GM12892 (cell line): ENCODE results near the gene CHRM5.

Source experiments
- DNase-seq: peaks from one replicate; pipeline ENCODE4 v3.0.0; 2011; ENCODE audit not compliant: insufficient read length
- FAIRE-seq: peaks from 2 replicates; lab custom pipeline; 2011; peaks lifted over from hg19 to GRCh38; lab: Jason Lieb, UNC
- POLR2A ChIP-seq: IDR thresholded peaks from 2 replicates; pipeline ENCODE4 v1.6.1; 2011; ENCODE audit warnings: low read depth, low read length, control low read depth
- POLR2AphosphoS5 ChIP-seq: IDR thresholded peaks from 2 replicates; pipeline ENCODE4 v1.6.1; 2011; ENCODE audit warnings: low read depth, low read length, control low read depth
- TAF1 ChIP-seq: IDR thresholded peaks from 2 replicates; pipeline ENCODE4 v1.6.1; 2011; ENCODE audit warnings: low read depth, mild to moderate bottlenecking, control low read depth, low read length, borderline replicate concordance

Gene CHRM5

DNA sequence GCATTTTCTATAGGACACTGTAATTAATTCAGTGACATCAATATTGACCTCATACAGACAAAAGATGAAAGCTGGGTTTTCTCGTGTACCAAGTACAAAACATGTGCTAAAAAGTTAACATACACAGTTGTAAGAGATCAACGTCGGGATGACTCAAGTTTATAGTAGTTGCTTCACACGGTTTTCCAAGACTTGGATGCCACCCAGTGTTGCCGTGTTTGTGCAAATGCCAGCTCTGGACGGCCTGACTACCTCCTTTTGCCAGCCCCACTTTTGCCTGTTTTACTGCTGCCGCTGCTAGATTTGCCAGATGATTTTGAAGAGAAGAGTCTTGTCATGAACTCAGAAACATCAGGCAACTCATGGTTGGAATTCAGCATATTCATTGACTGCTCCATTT lies 115.8 kb downstream of the CHRM5 start:
- TF ChIP-seq POLR2AphosphoS5 (no peak), POLR2A (no peak), TAF1 (no peak)
- DNase-seq (no peak), FAIRE-seq (no peak)

GRCh38 chr15:34085746-34086145 lies 117.4 kb downstream of the CHRM5 start:
- FAIRE-seq: no peak
- DNase-seq: no peak
- no peak for TF ChIP-seq TAF1
- TF ChIP-seq POLR2AphosphoS5: no peak
- no peak for TF ChIP-seq POLR2A

- FAIRE-seq (no peak), DNase-seq (no peak)
- TF ChIP-seq TAF1 (no peak), POLR2A (no peak), POLR2AphosphoS5 (no peak)
Observed at GRCh38 chr15:34099914-34100313, 131.6 kb downstream of the CHRM5 start.

DNA sequence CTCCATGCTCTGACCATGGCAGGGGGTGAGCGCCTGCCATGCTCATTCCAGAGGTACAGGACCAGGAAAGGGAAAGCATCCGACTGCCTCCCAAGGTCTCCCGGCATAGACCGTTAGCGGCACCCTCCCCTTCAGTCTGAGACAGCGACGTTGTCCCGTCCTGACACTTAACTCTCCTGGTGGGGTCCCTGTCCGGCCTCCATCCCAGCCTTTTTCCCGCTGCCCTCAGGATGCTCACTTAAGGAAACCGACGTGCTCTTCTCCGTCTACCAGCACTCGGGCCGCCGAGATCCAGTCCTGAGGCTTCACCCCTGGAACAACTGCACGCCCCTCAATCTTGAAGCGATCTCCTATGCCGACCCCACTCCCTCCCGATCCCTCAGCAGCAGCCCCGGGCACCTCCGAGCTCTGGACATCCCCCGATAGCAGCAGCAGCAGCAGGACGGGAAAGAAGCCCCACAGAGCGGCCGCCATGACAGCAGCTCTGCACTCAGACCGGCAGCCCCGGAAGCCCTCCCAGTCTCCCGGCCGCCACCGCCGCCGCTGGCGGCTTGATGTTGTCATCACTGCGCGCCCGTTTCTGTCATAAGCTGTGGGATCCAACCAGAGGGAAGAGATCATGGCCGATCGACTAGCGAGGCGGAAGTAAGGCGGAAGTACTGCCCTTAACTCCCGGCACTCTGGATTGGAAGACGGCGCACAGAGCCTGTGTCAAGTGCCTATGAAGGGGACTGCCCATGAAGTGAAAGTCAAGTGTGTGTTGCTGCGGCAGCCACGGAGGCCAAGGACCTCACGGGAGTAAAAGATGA lies 133.3 kb downstream of the CHRM5 start, which contains the start of the genes EMC7 and PGBD4:
EMC7 (minus strand) TSS at position 497 of the 809 bp plus-strand sequence; CDS start at position 474, 23 bp downstream.
PGBD4 (plus strand) TSS at position 718 of the 809 bp plus-strand sequence. CDS start 449 bp downstream, outside the sequence.
- TF ChIP-seq TAF1 (peak; percentile 80), POLR2A (peak; percentile 94), POLR2AphosphoS5 (peak; percentile 91)
- DNase-seq (peak; percentile 78), FAIRE-seq (peak; percentile 99)

DNA sequence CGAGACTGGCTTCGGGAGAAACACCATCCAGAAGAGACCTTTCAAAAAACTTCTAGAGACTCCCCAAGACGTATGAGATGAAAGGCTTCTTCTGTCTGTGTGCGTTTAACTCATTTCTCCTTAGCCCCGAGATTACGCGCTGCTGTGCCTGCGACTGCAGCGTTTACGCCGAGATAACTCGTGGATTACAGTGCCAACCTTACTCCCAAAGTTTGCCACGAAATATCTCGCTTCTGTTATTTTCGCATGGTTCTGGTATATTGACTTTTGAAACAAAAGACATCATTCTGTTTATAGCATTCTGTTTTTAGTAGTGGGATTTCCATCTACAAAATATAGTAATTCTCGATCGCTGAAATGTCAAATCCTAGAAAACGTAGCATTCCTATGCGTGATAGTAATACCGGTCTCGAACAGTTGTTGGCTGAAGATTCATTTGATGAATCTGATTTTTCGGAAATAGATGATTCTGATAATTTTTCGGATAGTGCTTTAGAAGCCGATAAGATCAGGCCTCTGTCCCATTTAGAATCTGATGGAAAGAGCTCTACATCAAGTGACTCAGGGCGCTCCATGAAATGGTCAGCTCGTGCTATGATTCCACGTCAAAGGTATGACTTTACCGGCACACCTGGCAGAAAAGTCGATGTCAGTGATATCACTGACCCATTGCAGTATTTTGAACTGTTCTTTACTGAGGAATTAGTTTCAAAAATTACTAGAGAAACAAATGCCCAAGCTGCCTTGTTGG lies 134.1 kb downstream of the CHRM5 start:
- DNase-seq (no peak), FAIRE-seq (no peak)
- no peak for TF ChIP-seq TAF1
- TF ChIP-seq POLR2AphosphoS5: no peak

DNA sequence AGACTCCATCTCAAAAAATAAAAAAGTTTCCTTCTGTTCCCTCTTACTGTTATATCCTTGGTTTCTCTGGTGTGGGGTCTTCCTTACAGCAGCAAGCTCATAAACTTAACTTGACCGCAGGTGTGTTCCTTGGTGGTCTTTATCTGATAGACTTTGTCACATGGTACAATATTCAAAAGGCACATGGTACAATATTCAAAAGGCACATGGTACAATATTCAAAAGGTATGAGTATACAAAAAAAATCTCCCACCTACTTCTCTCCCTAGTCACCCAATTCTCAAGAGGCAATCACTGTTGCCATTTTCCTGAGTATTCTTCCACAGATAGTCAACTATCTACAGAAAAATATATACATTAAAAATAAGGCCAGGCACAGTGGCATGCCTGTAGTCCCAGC lies 138.1 kb downstream of the CHRM5 start:
- FAIRE-seq: no peak
- TF ChIP-seq TAF1: no peak
- no peak for TF ChIP-seq POLR2A
- no peak for TF ChIP-seq POLR2AphosphoS5
- DNase-seq: no peak

DNA sequence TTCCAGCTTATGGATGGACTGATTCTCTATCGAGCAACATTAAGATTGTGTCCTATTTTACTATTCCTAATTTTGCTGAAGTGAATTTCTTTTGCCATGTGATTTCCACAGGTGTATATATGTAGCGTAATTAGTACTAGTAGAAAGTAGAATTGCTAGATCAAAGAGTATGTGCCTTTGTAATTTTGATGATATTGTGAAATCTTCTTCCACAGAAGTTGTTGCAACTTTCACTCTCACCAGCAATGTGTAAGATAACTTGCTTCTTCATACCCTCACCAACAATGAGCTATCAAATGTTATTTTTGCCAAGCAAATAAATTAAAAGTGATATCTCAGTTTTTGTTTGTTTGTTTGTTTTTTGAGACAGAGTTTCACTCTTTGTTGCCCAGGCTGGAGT lies 139.0 kb downstream of the CHRM5 start:
- no peak for TF ChIP-seq POLR2AphosphoS5
- TF ChIP-seq POLR2A: no peak
- TF ChIP-seq TAF1: no peak
- FAIRE-seq (no peak), DNase-seq (no peak)

DNA sequence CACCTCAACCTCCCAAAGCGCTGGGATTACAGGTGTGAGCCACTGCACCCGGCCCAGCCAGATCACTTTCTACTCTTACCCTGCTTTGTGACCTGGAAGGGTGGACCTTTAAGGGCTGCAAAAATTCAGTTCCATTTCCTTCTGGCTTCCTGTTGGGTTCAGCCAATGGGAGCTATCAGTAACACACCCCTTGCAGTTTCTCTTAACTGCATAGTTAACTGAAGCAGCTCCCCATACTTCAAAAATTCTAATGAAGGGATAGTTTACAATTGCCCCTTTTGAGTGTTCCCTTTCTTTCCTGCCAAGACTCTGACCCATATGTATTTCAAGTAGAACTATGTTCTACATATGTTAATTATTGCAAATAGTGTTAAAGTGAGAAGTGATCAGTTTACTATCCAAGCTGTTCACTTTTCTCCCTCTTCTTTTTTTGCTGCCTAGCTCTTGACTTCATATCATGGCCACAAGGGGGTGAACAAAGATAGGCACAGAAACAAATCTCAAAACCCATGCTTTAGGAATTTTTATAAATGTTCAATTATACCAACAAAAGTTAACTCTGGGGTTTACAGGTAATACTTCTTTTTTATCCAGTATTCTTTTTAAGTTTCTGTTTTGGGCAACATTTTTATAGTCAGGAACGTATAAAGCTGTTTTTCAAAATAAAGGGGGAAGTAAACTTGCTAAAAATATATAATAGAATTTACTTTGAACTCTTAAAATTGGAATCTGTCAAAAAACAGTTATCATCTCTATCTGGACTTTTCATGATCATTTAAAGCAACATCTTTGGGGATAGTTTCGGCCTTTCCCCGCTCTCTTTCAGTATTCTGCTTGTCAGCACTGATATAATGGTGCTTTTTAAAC lies 141.7 kb downstream of the CHRM5 start:
- DNase-seq (no peak), FAIRE-seq (peak; percentile 48)
- TF ChIP-seq TAF1 (no peak), POLR2AphosphoS5 (no peak), POLR2A (no peak)

- TF ChIP-seq POLR2A (no peak), TAF1 (no peak), POLR2AphosphoS5 (no peak)
- DNase-seq: no peak
- no peak for FAIRE-seq
Observed at GRCh38 chr15:34111488-34111887, 143.2 kb downstream of the CHRM5 start.

GRCh38 chr15:34114215-34114614 lies 145.9 kb downstream of the CHRM5 start:
- TF ChIP-seq POLR2AphosphoS5: no peak
- no peak for TF ChIP-seq TAF1
- TF ChIP-seq POLR2A: no peak
- FAIRE-seq (no peak), DNase-seq (no peak)

DNA sequence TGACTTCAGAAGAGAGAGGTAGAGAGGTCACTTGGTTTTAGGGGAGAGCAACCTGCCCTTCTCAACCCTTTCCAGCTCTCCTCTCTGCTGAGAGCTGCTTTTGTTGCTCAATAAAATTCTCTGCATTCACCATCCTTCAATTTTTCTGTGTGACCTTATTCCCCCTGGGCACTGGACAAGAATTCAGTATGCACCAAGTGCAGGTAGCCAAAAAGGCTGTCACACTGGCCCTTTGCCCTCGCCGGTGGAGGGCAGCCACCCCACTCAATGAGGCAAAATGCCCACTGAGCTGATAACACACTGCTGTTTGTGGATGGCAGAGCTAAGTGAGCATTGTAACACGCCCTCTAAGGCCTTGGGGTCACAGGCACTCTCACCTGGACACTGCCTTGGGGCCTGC lies 146.4 kb downstream of the CHRM5 start:
- DNase-seq (no peak), FAIRE-seq (no peak)
- TF ChIP-seq TAF1 (no peak), POLR2A (no peak), POLR2AphosphoS5 (no peak)
